H1 (cell line): ENCODE data around the gene BTBD1. TPM values are rescaled to one million over a fixed set of nuclear protein-coding genes. Genes with fewer than 3 reads are reported as not detected.

Source experiments
- ASH2L ChIP-seq: fragments of 200-600, 300-600 bp; sonication (generic); IDR thresholded peaks from one replicate; pipeline ENCODE4 v1.7.1; 2017; ENCODE audit warnings: low read length
- BACH1 ChIP-seq: IDR thresholded peaks from 2 replicates; pipeline ENCODE4 v1.6.1; 2012; ENCODE audit warnings: low read length, improper control_type of control experiment
- CHD1 ChIP-seq: IDR thresholded peaks from 2 replicates; pipeline ENCODE4 v1.6.1; 2012; ENCODE audit warnings: low read depth, low read length, improper control_type of control experiment
- CHD7 ChIP-seq: fragments of 300-600 bp; sonication (generic); IDR thresholded peaks from 2 replicates; pipeline ENCODE4 v1.7.1; 2012; ENCODE audit warnings: low read length, moderate library complexity, mild to moderate bottlenecking, inconsistent platforms; ENCODE audit not compliant: insufficient replicate concordance
- CREB1 ChIP-seq: IDR thresholded peaks from 2 replicates; pipeline ENCODE4 v1.6.1; 2012; ENCODE audit warnings: inconsistent platforms
- GABPA ChIP-seq: IDR thresholded peaks from 2 replicates; pipeline ENCODE4 v1.6.1; 2011; ENCODE audit warnings: mild to moderate bottlenecking, low read length, moderate library complexity, borderline replicate concordance; ENCODE audit not compliant: insufficient read depth
- RNF2 ChIP-seq: fragments of 200-900, 300-1000 bp; sonication (generic); IDR thresholded peaks from 2 replicates; pipeline ENCODE4 v1.7.1; 2016; ENCODE audit warnings: borderline replicate concordance, low read depth, mild to moderate bottlenecking, antibody characterized with exemption, low read length; ENCODE audit not compliant: poor library complexity, severe bottlenecking; ENCODE audit errors: missing control alignments
- SIX5 ChIP-seq: IDR thresholded peaks from 2 replicates; pipeline ENCODE4 v1.6.1; 2011; ENCODE audit warnings: mild to moderate bottlenecking, low read depth, low read length
- SP1 ChIP-seq: IDR thresholded peaks from 2 replicates; pipeline ENCODE4 v1.6.1; 2011; ENCODE audit warnings: low read depth, low read length
- SRF ChIP-seq: IDR thresholded peaks from 2 replicates; pipeline ENCODE4 v1.6.1; 2011; ENCODE audit warnings: mild to moderate bottlenecking, low read depth, low read length, moderate library complexity
- polyA plus RNA-seq, 7 experiments: library from polyadenylated mRNA; depleted of rRNA in 3 of 7; stranded (reverse) in 5 of 7; unstranded in 2 of 7; fragments of >200 nt in 5 of 7; fragments of 200-250 nt in 2 of 7; gene quantifications; 1 replicate in 5 of 7; 2 replicates in 1 of 7; 4 replicates in 1 of 7; pipeline versions ENCODE4 v1.2.1 to v1.2.3, GENCODE V29; 2011 to 2013; ENCODE audit warnings: missing spikeins in 2 of 7, mixed read lengths in 2 of 7
- total RNA-seq: library from RNA; stranded (reverse); fragmentation: NEBNext Ultra II Directional; extraction: Animal tissue kit (Norgen Biotek cat#: 25700); gene quantifications from 2 replicates; pipeline ENCODE4 v1.2.1, GENCODE V29; 2021

BTBD1 gene
- total and polyA plus RNA-seq, 2 of the 8 experiments (the other 6 are each of a cell fraction or from before 2014, with no cell fraction given), result 18.6 to 39.5 TPM

- TF ChIP-seq CHD7, result no peak
- no peak for TF ChIP-seq GABPA
- TF ChIP-seq BACH1, result no peak
- TF ChIP-seq CHD1, result no peak
- no peak for TF ChIP-seq SRF
- no peak for TF ChIP-seq SP1
- TF ChIP-seq CREB1, result no peak
- no peak for TF ChIP-seq RNF2
- TF ChIP-seq ASH2L, result peak; percentile 92
- TF ChIP-seq SIX5, result no peak
Observed at GRCh38 chr15:83066734-83067637, at the start of gene BTBD1 (continued).
